ENCODE measurements around the gene RAPGEF1. TPM values are rescaled to one million over a fixed set of nuclear protein-coding genes. Genes with fewer than 3 reads are reported as not detected.

RAPGEF1 gene
- total and polyA plus RNA-seq, 10 donors, result 16.9 to 137 (median 104) TPM

GRCh38 chr9:131708226-131709002 lies 31.5 kb downstream of the RAPGEF1 start:
- no peaks in the 10 kb centered on the region for H3K9me3 ChIP-seq
- TF ChIP-seq POLR2AphosphoS5 (IDR thresholded peaks at IDR 0.05) (peak in 2 of 3 donors; percentile 45 to 75), CTCF (IDR thresholded peaks at IDR 0.05 in 8 of 11, conservative IDR thresholded peaks at IDR 0.05 in 3 of 11) (no peak), POLR2A (IDR thresholded peaks at IDR 0.05) (no peak)
- no peaks in the 10 kb centered on the region for H3K27me3 ChIP-seq (replicated peaks in 1 of 7)
- DNase-seq, result no peak
- intact Hi-C loops (cut with DNase I; ENCODE audit: low total_unique reads), result no loop called here
- H3K4me1 ChIP-seq, result peaks cover 44 to 100% (median 89%) of the 10 kb centered on the region in 6 donors
- peak overlapping the region in 7 of 8 donors; percentile 33 to 80 (median 76) for H3K27ac ChIP-seq
- H3K4me3 ChIP-seq, result peak overlapping the region in 1 of 8 donors; percentile 12
- peaks cover 0 to 4% (median 0%) of the 10 kb centered on the region in 6 donors for H3K36me3 ChIP-seq
- WGBS, 5 donors, result 57 to 76% (median 67%) methylated on average over 13 of the region's 13 CpGs

GRCh38 chr9:131707733-131708157 lies 32.1 kb downstream of the RAPGEF1 start:
- Histone ChIP-seq H3K9me3 (no peaks in the 10 kb centered on the region), H3K27me3 (replicated peaks in 1 of 7) (no peaks in the 10 kb centered on the region), H3K27ac (peak overlapping the region in 7 of 8 donors; percentile 33 to 80 (median 76)), H3K36me3 (peaks cover 0 to 4% (median 0%) of the 10 kb centered on the region in 6 donors), H3K4me1 (peaks cover 44 to 100% (median 93%) of the 10 kb centered on the region in 6 donors), H3K4me3 (peak overlapping the region in 1 of 8 donors; percentile 12)
- WGBS, 5 donors, result 23 to 38% (median 32%) methylated on average over 4 of the region's 4 CpGs
- intact Hi-C loops (cut with DNase I; ENCODE audit: low total_unique reads), result no loop called here
- DNase-seq, result no peak
- TF ChIP-seq POLR2AphosphoS5 (IDR thresholded peaks at IDR 0.05) (no peak), POLR2A (IDR thresholded peaks at IDR 0.05) (no peak), CTCF (IDR thresholded peaks at IDR 0.05 in 8 of 11, conservative IDR thresholded peaks at IDR 0.05 in 3 of 11) (no peak)

- Histone ChIP-seq H3K27me3 (replicated peaks in 1 of 7) (no peaks in the 10 kb centered on the region), H3K27ac (peak overlapping the region in 6 of 8 donors; percentile 65 to 80 (median 78)), H3K9me3 (no peaks in the 10 kb centered on the region), H3K4me1 (peaks cover 44 to 100% (median 91%) of the 10 kb centered on the region in 6 donors), H3K36me3 (peaks cover 0 to 4% (median 0%) of the 10 kb centered on the region in 6 donors), H3K4me3 (no peak overlapping the region)
- intact Hi-C loops (cut with DNase I; ENCODE audit: low total_unique reads), result no loop called here
- TF ChIP-seq POLR2A (IDR thresholded peaks at IDR 0.05), result no peak
- TF ChIP-seq POLR2AphosphoS5 (IDR thresholded peaks at IDR 0.05), result no peak
- TF ChIP-seq CTCF (IDR thresholded peaks at IDR 0.05 in 8 of 11, conservative IDR thresholded peaks at IDR 0.05 in 3 of 11), result no peak
- WGBS, 5 donors, result 88 to 96% (median 90%) methylated on average over 5 of the region's 5 CpGs
- DNase-seq, result no peak
Measured at GRCh38 chr9:131707050-131707449, 32.8 kb downstream of the RAPGEF1 start.

GRCh38 chr9:131706608-131706970 lies 33.3 kb downstream of the RAPGEF1 start:
- Histone ChIP-seq H3K27me3 (replicated peaks in 1 of 7) (no peaks in the 10 kb centered on the region), H3K4me3 (no peak overlapping the region), H3K4me1 (peaks cover 44 to 100% (median 91%) of the 10 kb centered on the region in 6 donors), H3K9me3 (no peaks in the 10 kb centered on the region), H3K27ac (peak overlapping the region in 6 of 8 donors; percentile 65 to 80 (median 78)), H3K36me3 (peaks cover 0 to 4% (median 0%) of the 10 kb centered on the region in 6 donors)
- 95 to 97% (median 97%) methylated on average over 6 of the region's 6 CpGs for WGBS, 5 donors
- TF ChIP-seq POLR2AphosphoS5 (IDR thresholded peaks at IDR 0.05) (no peak), CTCF (IDR thresholded peaks at IDR 0.05 in 8 of 11, conservative IDR thresholded peaks at IDR 0.05 in 3 of 11) (no peak), POLR2A (IDR thresholded peaks at IDR 0.05) (no peak)
- intact Hi-C loops (cut with DNase I; ENCODE audit: low total_unique reads), result no loop called here
- no peak for DNase-seq

Measured in spleen (tissue), 11 donors.